SH-SY5Y (cell line): ENCODE measurements around the gene TMEM30A.

Experiments
- GATA2 ChIP-seq: IDR thresholded peaks from 2 replicates; pipeline ENCODE4 v1.6.1; 2011; ENCODE audit warnings: mild to moderate bottlenecking, low read depth, low read length
- GATA3 ChIP-seq: IDR thresholded peaks from 2 replicates; pipeline ENCODE4 v1.6.1; 2011; ENCODE audit warnings: low read depth, mild to moderate bottlenecking, low read length, moderate library complexity

- no peak for TF ChIP-seq GATA2
- TF ChIP-seq GATA3: no peak
Observed at GRCh38 chr6:75215291-75215690, 69.3 kb downstream of the TMEM30A start.
